Effector memory CD8-positive, alpha-beta T cell (primary cell): Measurements from ENCODE around the gene TRAPPC2.
"Not testable (repeated sequence)": the region's sequence is repeated elsewhere in the genome, so short reads cannot be mapped to it uniquely, and the experiment has no call there.

ENCODE experiments used
- ATAC-seq: fragments of 150-1000 bp; cut with Tn5 transposase; replicated peaks from 2 replicates; pipeline ENCODE4 v1.10.0; 2021; ENCODE audit warnings: mild to moderate bottlenecking, moderate library complexity
- DNase-seq, 3 experiments: peaks; one replicate each; pipeline ENCODE4 v3.0.0; 2021
- H3K27ac Mint-ChIP-seq, 2 donors: one replicate each; pipeline ENCODE4 v1.8.0; 2022; ENCODE audit warnings: mild to moderate bottlenecking in 2 of 2, mixed read lengths in 2 of 2, moderate library complexity in 2 of 2
- H3K27me3 Mint-ChIP-seq, 2 donors: one replicate each; pipeline ENCODE4 v1.8.0; 2022; ENCODE audit warnings: mixed read lengths in 2 of 2
- H3K36me3 Mint-ChIP-seq: one replicate; pipeline ENCODE4 v1.8.0; 2022; ENCODE audit warnings: mild to moderate bottlenecking, moderate library complexity, mixed read lengths; ENCODE audit not compliant: insufficient read depth
- H3K4me1 Mint-ChIP-seq, 2 donors: one replicate each; pipeline ENCODE4 v1.8.0; 2022; ENCODE audit warnings: low read depth in 2 of 2, mixed read lengths in 2 of 2
- H3K4me3 Mint-ChIP-seq, 2 donors: one replicate each; pipeline ENCODE4 v1.8.0; 2022; ENCODE audit warnings: mild to moderate bottlenecking in 2 of 2, mixed read lengths in 2 of 2, moderate library complexity in 2 of 2
- H3K9me3 Mint-ChIP-seq, 2 donors: one replicate each; pipeline ENCODE4 v1.8.0; 2022; ENCODE audit warnings: mixed read lengths in 2 of 2

TRAPPC2 gene

GRCh38 chrX:13732246-13733067 lies 2.0 kb downstream of the TRAPPC2 start:
- ATAC-seq: no peak
- Mint-ChIP-seq H3K4me3 (peak overlapping the region; percentile 27 to 96), H3K27ac (peak overlapping the region in 1 of 2 donors; percentile 98), H3K9me3 (no peaks in the 10 kb centered on the region), H3K4me1 (peaks cover 27 to 46% of the 10 kb centered on the region in 2 donors), H3K27me3 (no peaks in the 10 kb centered on the region), H3K36me3 (peaks cover 17% of the 10 kb centered on the region)
- no peak for DNase-seq

- not testable (repeated sequence) for H3K4me3 Mint-ChIP-seq
Measured at GRCh38 chrX:13730523-13730922, 3.9 kb downstream of the TRAPPC2 start.

GRCh38 chrX:13726583-13726982 lies 7.8 kb downstream of the TRAPPC2 start:
- DNase-seq, ATAC-seq, H3K27me3 Mint-ChIP-seq, H3K9me3 Mint-ChIP-seq: not testable (repeated sequence)
- Mint-ChIP-seq H3K36me3 (peaks cover 14% of the 10 kb centered on the region), H3K4me3 (peak overlapping the region in 1 of 2 donors; percentile 65), H3K4me1 (peaks cover 30 to 54% of the 10 kb centered on the region in 2 donors), H3K27ac (peak overlapping the region; percentile 86 to 92)

More at GRCh38 chrX:13730523-13730922, 3.9 kb downstream of the TRAPPC2 start:
- H3K27ac Mint-ChIP-seq, ATAC-seq, H3K27me3 Mint-ChIP-seq, DNase-seq, H3K9me3 Mint-ChIP-seq: not testable (repeated sequence)
- Mint-ChIP-seq H3K36me3 (peaks cover 18% of the 10 kb centered on the region), H3K4me1 (peaks cover 38 to 52% of the 10 kb centered on the region in 2 donors)

GRCh38 chrX:13724878-13725277 lies 9.5 kb downstream of the TRAPPC2 start:
- DNase-seq (peak; percentile 54 to 58 (median 55)), ATAC-seq (peak; percentile 64)
- peaks cover 36 to 65% of the 10 kb centered on the region in 2 donors for H3K4me1 Mint-ChIP-seq
- peak overlapping the region; percentile 65 to 80 for H3K4me3 Mint-ChIP-seq
- H3K27me3 Mint-ChIP-seq, H3K9me3 Mint-ChIP-seq: not testable (repeated sequence)
- peak overlapping the region; percentile 86 to 92 for H3K27ac Mint-ChIP-seq
- H3K36me3 Mint-ChIP-seq: peaks cover 14% of the 10 kb centered on the region

GRCh38 chrX:13721819-13722519 lies 12.5 kb downstream of the TRAPPC2 start:
- Mint-ChIP-seq H3K9me3 (no peaks in the 10 kb centered on the region), H3K27me3 (no peaks in the 10 kb centered on the region), H3K36me3 (peaks cover 23% of the 10 kb centered on the region), H3K4me1 (peaks cover 39 to 58% of the 10 kb centered on the region in 2 donors), H3K4me3 (peak overlapping the region in 1 of 2 donors; percentile 43), H3K27ac (peak overlapping the region in 1 of 2 donors; percentile 91)
- ATAC-seq: no peak
- no peak for DNase-seq

- Mint-ChIP-seq H3K36me3 (peaks cover 27% of the 10 kb centered on the region), H3K27ac (peak overlapping the region in 1 of 2 donors; percentile 91), H3K4me1 (peaks cover 37 to 56% of the 10 kb centered on the region in 2 donors), H3K27me3 (no peaks in the 10 kb centered on the region), H3K4me3 (no peak overlapping the region), H3K9me3 (no peaks in the 10 kb centered on the region)
- no peak for ATAC-seq
- DNase-seq: no peak
Measured at GRCh38 chrX:13721371-13721770, 13.0 kb downstream of the TRAPPC2 start.

GRCh38 chrX:13719192-13719856 lies 15.1 kb downstream of the TRAPPC2 start:
- peak; percentile 24 to 29 (median 25) for DNase-seq
- peaks cover 27 to 48% of the 10 kb centered on the region in 2 donors for H3K4me1 Mint-ChIP-seq
- peaks cover 39% of the 10 kb centered on the region for H3K36me3 Mint-ChIP-seq
- H3K27ac Mint-ChIP-seq: peak overlapping the region in 1 of 2 donors; percentile 91
- H3K4me3 Mint-ChIP-seq: peak overlapping the region; percentile 59 to 64
- H3K27me3 Mint-ChIP-seq: no peaks in the 10 kb centered on the region
- peak; percentile 67 for ATAC-seq
- no peaks in the 10 kb centered on the region for H3K9me3 Mint-ChIP-seq

- Mint-ChIP-seq H3K27ac (peak overlapping the region; percentile 88 to 91), H3K9me3 (no peaks in the 10 kb centered on the region), H3K4me3 (peak overlapping the region; percentile 35 to 70), H3K36me3 (peaks cover 52% of the 10 kb centered on the region), H3K27me3 (no peaks in the 10 kb centered on the region), H3K4me1 (peaks cover 21 to 38% of the 10 kb centered on the region in 2 donors)
- DNase-seq (no peak), ATAC-seq (no peak)
Measured at GRCh38 chrX:13717700-13718472, 16.5 kb downstream of the TRAPPC2 start.

GRCh38 chrX:13716905-13717304 lies 17.5 kb downstream of the TRAPPC2 start:
- peak overlapping the region; percentile 70 to 73 for H3K4me3 Mint-ChIP-seq
- H3K36me3 Mint-ChIP-seq: peaks cover 56% of the 10 kb centered on the region
- ATAC-seq (peak; percentile 84), DNase-seq (peak; percentile 53 to 58 (median 54))
- H3K4me1 Mint-ChIP-seq: peaks cover 22 to 35% of the 10 kb centered on the region in 2 donors
- H3K27me3 Mint-ChIP-seq: no peaks in the 10 kb centered on the region
- H3K9me3 Mint-ChIP-seq: no peaks in the 10 kb centered on the region
- peak overlapping the region; percentile 88 to 91 for H3K27ac Mint-ChIP-seq

GRCh38 chrX:13716455-13716854 lies 18.0 kb downstream of the TRAPPC2 start:
- DNase-seq: peak in 2 of 3 experiments; percentile 11 to 18
- Mint-ChIP-seq H3K36me3 (peaks cover 56% of the 10 kb centered on the region), H3K9me3 (no peaks in the 10 kb centered on the region), H3K27me3 (no peaks in the 10 kb centered on the region), H3K4me3 (peak overlapping the region; percentile 10 to 49), H3K4me1 (peaks cover 26 to 36% of the 10 kb centered on the region in 2 donors), H3K27ac (peak overlapping the region; percentile 88 to 91)
- ATAC-seq: peak; percentile 79

GRCh38 chrX:13711141-13711540 lies 23.3 kb downstream of the TRAPPC2 start:
- DNase-seq (no peak), ATAC-seq (no peak)
- Mint-ChIP-seq H3K27me3 (no peaks in the 10 kb centered on the region), H3K4me1 (peaks cover 10 to 12% of the 10 kb centered on the region in 2 donors), H3K9me3 (no peaks in the 10 kb centered on the region), H3K27ac (peak overlapping the region in 1 of 2 donors; percentile 88), H3K36me3 (peaks cover 55% of the 10 kb centered on the region), H3K4me3 (no peak overlapping the region)

GRCh38 chrX:13703589-13703988 lies 30.8 kb downstream of the TRAPPC2 start:
- H3K27ac Mint-ChIP-seq: peak overlapping the region in 1 of 2 donors; percentile 41

More at GRCh38 chrX:13703589-13703988, 30.8 kb downstream of the TRAPPC2 start:
- H3K4me3 Mint-ChIP-seq: no peak overlapping the region
- H3K4me1 Mint-ChIP-seq: peaks cover 26 to 41% of the 10 kb centered on the region in 2 donors
- H3K27me3 Mint-ChIP-seq: no peaks in the 10 kb centered on the region
- no peaks in the 10 kb centered on the region for H3K9me3 Mint-ChIP-seq
- peaks cover 22% of the 10 kb centered on the region for H3K36me3 Mint-ChIP-seq
- DNase-seq (no peak), ATAC-seq (no peak)
